Stimulated activated CD4-positive, alpha-beta T cell treated with anti-CD3 and anti-CD28 coated beads, Interleukin-12 subunit alpha, Interleukin-12 subunit beta, amount 100 ng/mL, for 24 hours (primary cell): ENCODE measurements around the gene SHISA6.

ENCODE experiments used
- DNase-seq, 2 experiments: peaks; one replicate each; pipeline ENCODE4 v3.0.0-alpha.2; 2020; ENCODE audit warnings: low read depth in 2 of 2

The SHISA6 gene

GRCh38 chr17:11515901-11516300 is 274.9 kb downstream of the SHISA6 start:
- DNase-seq = no peak

GRCh38 chr17:11535231-11535630 is 294.2 kb downstream of the SHISA6 start:
- DNase-seq = no peak

- no peak for DNase-seq
Measured at GRCh38 chr17:11538366-11538765, 297.4 kb downstream of the SHISA6 start.

- no peak for DNase-seq
Measured at GRCh38 chr17:11539637-11540036, 298.6 kb downstream of the SHISA6 start.

GRCh38 chr17:11545002-11545401 is 304.0 kb downstream of the SHISA6 start:
- no peak for DNase-seq

GRCh38 chr17:11545696-11546095 is 304.7 kb downstream of the SHISA6 start:
- no peak for DNase-seq

- DNase-seq = no peak
Measured at GRCh38 chr17:11547853-11548252, 306.8 kb downstream of the SHISA6 start.

GRCh38 chr17:11548398-11548797 is 307.4 kb downstream of the SHISA6 start:
- no peak for DNase-seq

- DNase-seq = no peak
Measured at GRCh38 chr17:11550431-11550830, 309.4 kb downstream of the SHISA6 start.

GRCh38 chr17:11551442-11551841 is 310.4 kb downstream of the SHISA6 start:
- no peak for DNase-seq

GRCh38 chr17:11553135-11553534 is 312.1 kb downstream of the SHISA6 start:
- no peak for DNase-seq

- no peak for DNase-seq
Measured at GRCh38 chr17:11554042-11554441, 313.0 kb downstream of the SHISA6 start.

- DNase-seq = no peak
Measured at GRCh38 chr17:11554542-11554941, 313.5 kb downstream of the SHISA6 start.

- no peak for DNase-seq
Measured at GRCh38 chr17:11555530-11555929, 314.5 kb downstream of the SHISA6 start.

- no peak for DNase-seq
Measured at GRCh38 chr17:11557727-11558452, 316.9 kb downstream of the SHISA6 start.

GRCh38 chr17:11558681-11559234 is 317.7 kb downstream of the SHISA6 start:
- DNase-seq = no peak

- DNase-seq = no peak
Measured at GRCh38 chr17:11559601-11560000, 318.6 kb downstream of the SHISA6 start.

- no peak for DNase-seq
Measured at GRCh38 chr17:11561281-11561680, 320.3 kb downstream of the SHISA6 start.

GRCh38 chr17:11561702-11562101 is 320.7 kb downstream of the SHISA6 start:
- DNase-seq = no peak

GRCh38 chr17:11564589-11565380 is 323.8 kb downstream of the SHISA6 start:
- DNase-seq = no peak

GRCh38 chr17:11565591-11565990 is 324.6 kb downstream of the SHISA6 start:
- DNase-seq = no peak

GRCh38 chr17:11578998-11579397 is 338.0 kb downstream of the SHISA6 start:
- no peak for DNase-seq

- DNase-seq = no peak
Measured at GRCh38 chr17:11580677-11581076, 339.7 kb downstream of the SHISA6 start.
